ENCODE results near the gene TP53INP2. TPM values are rescaled to one million over a fixed set of nuclear protein-coding genes. Genes with fewer than 3 reads are reported as not detected.

Gene TP53INP2
- total and polyA plus RNA-seq, 2 donors (not counting 3 experiments of a cell fraction or from before 2014, with no cell fraction given), result 18.3 to 30.5 TPM

DNA sequence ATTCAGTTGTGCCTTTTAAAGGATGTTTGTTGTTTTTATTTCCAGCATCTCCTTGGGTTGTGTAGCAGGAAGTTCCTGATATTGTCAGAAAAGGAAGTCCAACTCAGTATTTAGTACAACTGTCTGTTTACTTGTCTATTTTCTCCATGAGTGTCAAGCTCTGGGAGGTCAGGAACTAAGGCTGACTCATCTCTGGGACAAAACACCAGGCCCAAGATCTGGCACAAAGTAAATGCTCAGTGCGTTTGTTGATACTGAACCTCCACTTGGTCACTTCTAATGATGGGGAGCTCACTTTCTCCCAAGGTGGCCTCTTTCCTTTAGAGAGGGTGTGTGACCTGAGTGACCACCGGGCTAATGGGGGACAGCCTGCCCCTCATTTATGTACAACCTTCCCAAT, 14.7 kb upstream of the TP53INP2 start:
- TF ChIP-seq, protein P1, sequence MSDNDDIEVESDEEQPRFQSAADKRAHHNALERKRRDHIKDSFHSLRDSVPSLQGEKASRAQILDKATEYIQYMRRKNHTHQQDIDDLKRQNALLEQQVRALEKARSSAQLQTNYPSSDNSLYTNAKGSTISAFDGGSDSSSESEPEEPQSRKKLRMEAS (IDR thresholded peaks at IDR 0.05; ENCODE audit: insufficient read depth, insufficient read length), result no peak
- TF ChIP-seq JUN (IDR thresholded peaks at IDR 0.05; ENCODE audit: borderline replicate concordance, insufficient read depth, insufficient read length, low read depth) (peak; percentile 63), GATA2 (IDR thresholded peaks at IDR 0.05; ENCODE audit: insufficient read depth, insufficient read length, low read depth, low read length) (peak; percentile 56), MYC (IDR thresholded peaks at IDR 0.05; ENCODE audit: low read depth, low read length) (no peak), POLR2AphosphoS5 (IDR thresholded peaks at IDR 0.05; ENCODE audit: insufficient read depth, low read depth, low read length) (peak; percentile 74), EZH2 (IDR thresholded peaks at IDR 0.05; ENCODE audit: borderline replicate concordance, low read depth, low read length, severe bottlenecking) (no peak), POLR2A (IDR thresholded peaks at IDR 0.05; ENCODE audit: low read depth, low read length) (no peak), FOS (IDR thresholded peaks at IDR 0.05; ENCODE audit: borderline replicate concordance, insufficient read depth, low read length) (peak; percentile 95)
- TF ChIP-seq, protein P2, sequence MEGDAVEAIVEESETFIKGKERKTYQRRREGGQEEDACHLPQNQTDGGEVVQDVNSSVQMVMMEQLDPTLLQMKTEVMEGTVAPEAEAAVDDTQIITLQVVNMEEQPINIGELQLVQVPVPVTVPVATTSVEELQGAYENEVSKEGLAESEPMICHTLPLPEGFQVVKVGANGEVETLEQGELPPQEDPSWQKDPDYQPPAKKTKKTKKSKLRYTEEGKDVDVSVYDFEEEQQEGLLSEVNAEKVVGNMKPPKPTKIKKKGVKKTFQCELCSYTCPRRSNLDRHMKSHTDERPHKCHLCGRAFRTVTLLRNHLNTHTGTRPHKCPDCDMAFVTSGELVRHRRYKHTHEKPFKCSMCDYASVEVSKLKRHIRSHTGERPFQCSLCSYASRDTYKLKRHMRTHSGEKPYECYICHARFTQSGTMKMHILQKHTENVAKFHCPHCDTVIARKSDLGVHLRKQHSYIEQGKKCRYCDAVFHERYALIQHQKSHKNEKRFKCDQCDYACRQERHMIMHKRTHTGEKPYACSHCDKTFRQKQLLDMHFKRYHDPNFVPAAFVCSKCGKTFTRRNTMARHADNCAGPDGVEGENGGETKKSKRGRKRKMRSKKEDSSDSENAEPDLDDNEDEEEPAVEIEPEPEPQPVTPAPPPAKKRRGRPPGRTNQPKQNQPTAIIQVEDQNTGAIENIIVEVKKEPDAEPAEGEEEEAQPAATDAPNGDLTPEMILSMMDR (IDR thresholded peaks at IDR 0.05; ENCODE audit: extremely low read depth in 1 of 2, insufficient read depth in 1 of 2, low read depth in 1 of 2, low read length in 2 of 2), result no peak
- H3K36me3 ChIP-seq (ENCODE audit: control insufficient read depth in 2 of 2, extremely low read depth in 1 of 2, insufficient read depth in 2 of 2, low read length in 2 of 2), result no peaks in the 10 kb centered on the region
- peak overlapping the region; percentile 45 for H3K4me2 ChIP-seq (ENCODE audit: insufficient read depth, low read length)
- no peaks in the 10 kb centered on the region for H3K9me3 ChIP-seq (replicated peaks; ENCODE audit: control insufficient read depth, insufficient read depth, low read length)
- FAIRE-seq (peak; percentile 98), DNase-seq (ENCODE audit: low read depth, low spot score) (peak; percentile 61)
- H3K27me3 ChIP-seq (ENCODE audit: control insufficient read depth in 2 of 2, insufficient read depth in 2 of 2, low read length in 2 of 2), result no peaks in the 10 kb centered on the region
- intact Hi-C loops (cut with micrococcal nuclease) (no loop called here), dilution Hi-C loops (cut with MboI; ENCODE audit: extremely low pct_ligation_motif_present, low sequenced_read_pairs) (no loop called here)
- no peaks in the 10 kb centered on the region for H3K79me2 ChIP-seq (ENCODE audit: control insufficient read depth, insufficient read depth, low read length)
- H3K4me3 ChIP-seq (replicated peaks in 1 of 3; ENCODE audit: insufficient read depth in 1 of 3, low read depth in 1 of 3, low read length in 3 of 3), result no peak overlapping the region
- H4K20me1 ChIP-seq (replicated peaks; ENCODE audit: control insufficient read depth, extremely low read depth, insufficient read depth, low read length), result no peaks in the 10 kb centered on the region
- no peak overlapping the region for H2AFZ ChIP-seq (ENCODE audit: low read depth, low read length)
- H3K27ac ChIP-seq (ENCODE audit: insufficient read depth, low read depth, low read length), result peak overlapping the region; percentile 24
- peaks cover 7% of the 10 kb centered on the region for H3K4me1 ChIP-seq (ENCODE audit: control insufficient read depth, extremely low read depth, insufficient read depth, low read length)
- BruUV-seq (replicated peaks), result no TSS peak
- ChIA-PET POLR2A (interaction anchor here (0.6 to 1.0 kb wide), 2 partner anchors 14 to 999 kb away, joined by 3 to 6 read pairs; partner anchors contain the start of gene TP53INP2), CTCF (interaction anchor here (0.7 to 2.0 kb wide), 9 partner anchors 9 to 152 kb away, joined by 3 to 4 read pairs (median 3); no protein-coding TSS in a partner anchor)
- H3K9me1 ChIP-seq (replicated peaks; ENCODE audit: control insufficient read depth, extremely low read depth, insufficient read depth, low read length), result no peaks in the 10 kb centered on the region
- no peak overlapping the region for H3K9ac ChIP-seq (replicated peaks; ENCODE audit: extremely low read depth, insufficient read depth, low read length)
